H9 (cell line): Measurements from ENCODE around the gene TCFL5. TPM values are rescaled to one million over a fixed set of nuclear protein-coding genes. Genes with fewer than 3 reads are reported as not detected.

Experiments used
- DNase-seq: peaks from one replicate; pipeline ENCODE4 v3.0.0-alpha.2; 2017
- H2AFZ ChIP-seq: one replicate; pipeline ENCODE4 v1.6.1; 2013; ENCODE audit warnings: mild to moderate bottlenecking, low read length, control low read depth, moderate library complexity
- H2AK5ac ChIP-seq: 2 replicates; pipeline ENCODE4 v1.6.1; 2013; ENCODE audit warnings: low read length, control low read depth, mixed read lengths; ENCODE audit not compliant: insufficient read length
- H2BK120ac ChIP-seq: one replicate; pipeline ENCODE4 v1.6.1; 2013; ENCODE audit warnings: low read depth, mild to moderate bottlenecking, low read length, control low read depth, inconsistent platforms; ENCODE audit not compliant: poor library complexity, severe bottlenecking
- H2BK12ac ChIP-seq: 2 replicates; pipeline ENCODE4 v1.6.1; 2013; ENCODE audit warnings: low read length, control low read depth, mixed read lengths, low read depth; ENCODE audit not compliant: insufficient read length
- H2BK15ac ChIP-seq: 2 replicates; pipeline ENCODE4 v1.6.1; 2013; ENCODE audit warnings: low read depth, low read length, control low read depth
- H2BK20ac ChIP-seq: one replicate; pipeline ENCODE4 v1.6.1; 2013; ENCODE audit warnings: low read depth, mild to moderate bottlenecking, low read length, control low read depth, inconsistent platforms; ENCODE audit not compliant: poor library complexity, severe bottlenecking
- H2BK5ac ChIP-seq: 2 replicates; pipeline ENCODE4 v1.6.1; 2013; ENCODE audit warnings: low read length, control low read depth, mixed read lengths; ENCODE audit not compliant: insufficient read length
- H3K14ac ChIP-seq: 2 replicates; pipeline ENCODE4 v1.6.1; 2013; ENCODE audit warnings: low read length, control low read depth; ENCODE audit not compliant: insufficient read depth
- H3K18ac ChIP-seq: 2 replicates; pipeline ENCODE4 v1.6.1; 2013; ENCODE audit warnings: low read depth, mild to moderate bottlenecking, mixed read lengths, low read length, control low read depth; ENCODE audit not compliant: insufficient read length
- H3K23ac ChIP-seq: 2 replicates; pipeline ENCODE4 v1.6.1; 2013; ENCODE audit warnings: low read length, control low read depth, mixed read lengths, low read depth; ENCODE audit not compliant: insufficient read length
- H3K23me2 ChIP-seq: 2 replicates; pipeline ENCODE4 v1.6.1; 2013; ENCODE audit warnings: low read depth, mild to moderate bottlenecking, mixed read lengths, low read length, control low read depth; ENCODE audit not compliant: insufficient read length, poor library complexity, severe bottlenecking
- H3K27ac ChIP-seq: 2 replicates; pipeline ENCODE4 v1.5.1; 2013; ENCODE audit warnings: low read length, control low read depth, mixed read lengths, low read depth; ENCODE audit not compliant: insufficient read length
- H3K27me3 ChIP-seq: 2 replicates; pipeline ENCODE4 v1.6.1; 2013; ENCODE audit warnings: low read length, control low read depth, inconsistent platforms; ENCODE audit not compliant: insufficient read depth
- H3K4ac ChIP-seq: 2 replicates; pipeline ENCODE4 v1.6.1; 2013; ENCODE audit warnings: low read depth, mild to moderate bottlenecking, control low read depth, inconsistent platforms, low read length, moderate library complexity
- H3K4me1 ChIP-seq: 2 replicates; pipeline ENCODE4 v1.6.1; 2013; ENCODE audit warnings: low read length, control low read depth, inconsistent platforms; ENCODE audit not compliant: insufficient read depth
- H3K4me2 ChIP-seq: 2 replicates; pipeline ENCODE4 v1.6.1; 2013; ENCODE audit warnings: low read length, control low read depth, mixed read lengths; ENCODE audit not compliant: insufficient read length, insufficient read depth
- H3K56ac ChIP-seq: 2 replicates; pipeline ENCODE4 v1.6.1; 2013; ENCODE audit warnings: low read depth, mild to moderate bottlenecking, mixed read lengths, low read length, control low read depth; ENCODE audit not compliant: insufficient read length
- H3K79me1 ChIP-seq: 2 replicates; pipeline ENCODE4 v1.6.1; 2013; ENCODE audit warnings: low read depth, mild to moderate bottlenecking, moderate library complexity, low read length, control low read depth, inconsistent platforms; ENCODE audit not compliant: insufficient read depth, poor library complexity, severe bottlenecking
- H3K79me2 ChIP-seq: 2 replicates; pipeline ENCODE4 v1.6.1; 2013; ENCODE audit warnings: low read length, control low read depth, inconsistent platforms; ENCODE audit not compliant: insufficient read depth
- H3K9ac ChIP-seq: 2 replicates; pipeline ENCODE4 v1.6.1; 2013; ENCODE audit warnings: low read length, control low read depth, mixed read lengths; ENCODE audit not compliant: insufficient read length; ENCODE audit errors: extremely low read depth
- H3K9me3 ChIP-seq: one replicate; pipeline ENCODE4 v1.6.1; 2013; ENCODE audit warnings: low read depth, low read length, inconsistent platforms; ENCODE audit not compliant: control insufficient read depth
- H3T11ph ChIP-seq: one replicate; pipeline ENCODE4 v1.6.1; 2013; ENCODE audit warnings: mild to moderate bottlenecking, low read length, control low read depth, inconsistent platforms
- H4K20me1 ChIP-seq: one replicate; pipeline ENCODE4 v1.6.1; 2013; ENCODE audit not compliant: control insufficient read depth, insufficient read length, insufficient read depth
- H4K5ac ChIP-seq: 2 replicates; pipeline ENCODE4 v1.6.1; 2013; ENCODE audit warnings: low read depth, mild to moderate bottlenecking, mixed read lengths, low read length, control low read depth; ENCODE audit not compliant: insufficient read length
- H4K8ac ChIP-seq: replicated peaks from 2 replicates; pipeline ENCODE4 v1.6.1; 2013; ENCODE audit warnings: low read length, control low read depth, mixed read lengths, low read depth; ENCODE audit not compliant: insufficient read length
- H4K91ac ChIP-seq: 2 replicates; pipeline ENCODE4 v1.6.1; 2013; ENCODE audit warnings: low read depth, mild to moderate bottlenecking, moderate library complexity, mixed read lengths, low read length, control low read depth; ENCODE audit not compliant: insufficient read length
- H3K27ac Mint-ChIP-seq, 3 experiments: 2 replicates in 2 of 3; 3 replicates in 1 of 3; pipeline ENCODE4 v1.8.0; 2020 to 2021; ENCODE audit warnings: mixed read lengths in 3 of 3, mild to moderate bottlenecking in 1 of 3, moderate library complexity in 1 of 3
- H3K27me3 Mint-ChIP-seq: 2 replicates; pipeline ENCODE4 v1.8.0; 2021; ENCODE audit warnings: low read depth, mild to moderate bottlenecking, moderate library complexity, mixed read lengths
- H3K36me3 Mint-ChIP-seq, 3 experiments: 2 replicates in 2 of 3; 3 replicates in 1 of 3; pipeline ENCODE4 v1.8.0; 2020 to 2021; ENCODE audit warnings: low read depth in 3 of 3, mixed read lengths in 3 of 3; ENCODE audit not compliant: insufficient read depth in 1 of 3
- H3K4me1 Mint-ChIP-seq, 2 experiments: 2 replicates each; pipeline ENCODE4 v1.8.0; 2020; ENCODE audit warnings: mixed read lengths in 2 of 2
- H3K4me3 Mint-ChIP-seq, 2 experiments: 2 replicates in 1 of 2; 3 replicates in 1 of 2; pipeline ENCODE4 v1.8.0; 2020 to 2021; ENCODE audit warnings: mild to moderate bottlenecking in 2 of 2, mixed read lengths in 2 of 2, moderate library complexity in 1 of 2
- H3K9me3 Mint-ChIP-seq, 2 experiments: 2 replicates in 1 of 2; 3 replicates in 1 of 2; pipeline ENCODE4 v1.8.0; 2020; ENCODE audit warnings: mild to moderate bottlenecking in 2 of 2, mixed read lengths in 2 of 2, moderate library complexity in 1 of 2
- WGBS: extraction: QIAGEN DNeasy Blood & Tissue Kit; methylation state at CpG from one replicate; pipeline ENCODE4 v1.1.7; 2013; ENCODE audit warnings: missing lambda C conversion rate, low lambda C conversion rate, mixed read lengths; ENCODE audit not compliant: insufficient read length; ENCODE audit errors: extremely low coverage; 5-methylcytosine and 5-hydroxymethylcytosine counted together
- total RNA-seq: library from RNA; stranded (reverse); gene quantifications from 2 replicates; pipeline ENCODE4 v1.2.1, GENCODE V29; 2021
- TF ChIP-seq, protein P1 (sequence below): fragments of 200-600 bp; sonication (generic); conservative IDR thresholded peaks from 3 replicates; pipeline ENCODE4 v1.8.0; 2021; ENCODE audit warnings: antibody characterized with exemption, mild to moderate bottlenecking

The TCFL5 gene
- total RNA-seq, 1 experiment from 2014 or later: 16.4 TPM

DNA sequence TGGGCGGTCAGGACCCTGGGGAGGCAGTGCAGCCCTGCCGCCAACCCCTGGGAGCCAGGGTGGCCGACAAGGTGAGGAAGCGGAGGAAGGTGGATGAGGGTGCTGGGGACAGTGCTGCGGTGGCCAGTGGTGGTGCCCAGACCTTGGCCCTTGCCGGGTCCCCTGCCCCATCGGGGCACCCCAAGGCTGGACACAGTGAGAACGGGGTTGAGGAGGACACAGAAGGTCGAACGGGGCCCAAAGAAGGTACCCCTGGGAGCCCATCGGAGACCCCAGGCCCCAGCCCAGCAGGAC lies 48.8 kb downstream of the TCFL5 start:
- Histone ChIP-seq H2BK15ac (no peak overlapping the region), H4K8ac (no peak overlapping the region), H4K91ac (no peak overlapping the region), H4K5ac (no peak overlapping the region), H3T11ph (no peak overlapping the region), H2AK5ac (no peak overlapping the region), H3K23ac (no peak overlapping the region), H2BK20ac (no peak overlapping the region), H2BK5ac (no peak overlapping the region), H3K79me2 (no peaks in the 10 kb centered on the region), H2AFZ (no peak overlapping the region), H3K23me2 (peaks cover 16% of the 10 kb centered on the region), H3K4me1 (no peaks in the 10 kb centered on the region; the same call in 1 of the 2 replicates), H3K27ac (no peak overlapping the region), H2BK120ac (no peak overlapping the region), H3K4ac (no peak overlapping the region), H4K20me1 (no peaks in the 10 kb centered on the region), H3K79me1 (no peaks in the 10 kb centered on the region), H3K4me2 (no peak overlapping the region), H3K14ac (no peak overlapping the region), H3K27me3 (no peaks in the 10 kb centered on the region), H3K9ac (no peak overlapping the region), H3K18ac (no peak overlapping the region), H3K9me3 (no peaks in the 10 kb centered on the region), H2BK12ac (no peak overlapping the region), H3K56ac (no peak overlapping the region)
- no CpG with 5 or more reads among the region's 11 CpGs for WGBS
- Mint-ChIP-seq H3K27me3 (peaks cover 5% of the 10 kb centered on the region), H3K27ac (no peak overlapping the region), H3K4me1 (peaks cover 13 to 14% of the 10 kb centered on the region in 2 experiments), H3K36me3 (peaks cover 1 to 28% (median 27%) of the 10 kb centered on the region in 3 experiments; a peak in 6 of 7 replicates), H3K9me3 (no peaks in the 10 kb centered on the region), H3K4me3 (0 out of 5 replicates have a peak overlapping the region, but pooled peaks of 1 of the 2 experiments have one; percentile 23)
- no peak for DNase-seq
- TF ChIP-seq, protein P1, sequence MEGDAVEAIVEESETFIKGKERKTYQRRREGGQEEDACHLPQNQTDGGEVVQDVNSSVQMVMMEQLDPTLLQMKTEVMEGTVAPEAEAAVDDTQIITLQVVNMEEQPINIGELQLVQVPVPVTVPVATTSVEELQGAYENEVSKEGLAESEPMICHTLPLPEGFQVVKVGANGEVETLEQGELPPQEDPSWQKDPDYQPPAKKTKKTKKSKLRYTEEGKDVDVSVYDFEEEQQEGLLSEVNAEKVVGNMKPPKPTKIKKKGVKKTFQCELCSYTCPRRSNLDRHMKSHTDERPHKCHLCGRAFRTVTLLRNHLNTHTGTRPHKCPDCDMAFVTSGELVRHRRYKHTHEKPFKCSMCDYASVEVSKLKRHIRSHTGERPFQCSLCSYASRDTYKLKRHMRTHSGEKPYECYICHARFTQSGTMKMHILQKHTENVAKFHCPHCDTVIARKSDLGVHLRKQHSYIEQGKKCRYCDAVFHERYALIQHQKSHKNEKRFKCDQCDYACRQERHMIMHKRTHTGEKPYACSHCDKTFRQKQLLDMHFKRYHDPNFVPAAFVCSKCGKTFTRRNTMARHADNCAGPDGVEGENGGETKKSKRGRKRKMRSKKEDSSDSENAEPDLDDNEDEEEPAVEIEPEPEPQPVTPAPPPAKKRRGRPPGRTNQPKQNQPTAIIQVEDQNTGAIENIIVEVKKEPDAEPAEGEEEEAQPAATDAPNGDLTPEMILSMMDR: no peak
